Psoas muscle (tissue), 8 donors: ENCODE data around the gene SH2D3C. TPM values are rescaled to one million over a fixed set of nuclear protein-coding genes. Genes with fewer than 3 reads are reported as not detected.

ENCODE experiments used
- ATAC-seq, 4 donors: fragments of 200-7000 bp; cut with Tn5 transposase; one replicate each; pipeline ENCODE4 v1.9.1; 2020; ENCODE audit warnings: moderate library complexity in 3 of 4, mild to moderate bottlenecking in 2 of 4
- DNase-seq, 2 donors: peaks; one replicate each; pipeline ENCODE4 v3.0.0-alpha.2; 2020
- H3K27ac ChIP-seq: fragments of 200-600 bp; one replicate; pipeline ENCODE4 v1.8.0; 2022
- H3K27me3 ChIP-seq, 3 donors: fragments of 200-600 bp in 1 of 3; one replicate each; pipeline versions ENCODE4 v1.6.1 to v1.8.0; 2013 to 2022; ENCODE audit warnings: low read length in 2 of 3, mild to moderate bottlenecking in 2 of 3, moderate library complexity in 1 of 3; ENCODE audit not compliant: insufficient read depth in 3 of 3
- H3K36me3 ChIP-seq, 2 donors: fragments of 200-600 bp in 1 of 2; one replicate each; pipeline versions ENCODE4 v1.6.1 to v1.8.0; 2013 to 2022; ENCODE audit warnings: low read depth in 1 of 2, mild to moderate bottlenecking in 1 of 2, moderate library complexity in 1 of 2; ENCODE audit not compliant: insufficient read depth in 1 of 2
- H3K4me1 ChIP-seq: fragments of 200-600 bp; one replicate; pipeline ENCODE4 v1.8.0; 2022
- H3K4me3 ChIP-seq: fragments of 200-600 bp; one replicate; pipeline ENCODE4 v1.8.0; 2022; ENCODE audit warnings: mild to moderate bottlenecking
- H3K9me3 ChIP-seq: fragments of 200-600 bp; one replicate; pipeline ENCODE4 v1.8.0; 2022
- WGBS, 3 donors: extraction: QIAGEN DNeasy Blood & Tissue Kit; methylation state at CpG; one replicate each; pipeline versions ENCODE4 v1.1.6 to v1.1.7; 2013; 5-methylcytosine and 5-hydroxymethylcytosine counted together
- intact Hi-C, 2 donors: fragments of 100-400 bp; cut with DNase I; formaldehyde crosslinking; loops; one replicate each; pipeline versions ENCODE4 v1.11.0 to v1.14.2; 2022
- polyA plus RNA-seq, 3 donors: library from polyadenylated mRNA; stranded (reverse); fragments of 200-250 nt; gene quantifications; one replicate each; pipeline ENCODE4 v1.2.3, GENCODE V29; 2013
- total RNA-seq, 4 donors: library from RNA; stranded (reverse); fragmentation: NEBNext Ultra II Directional in 2 of 4; extraction: Animal tissue kit (Norgen Biotek cat#: 25700) in 2 of 4; gene quantifications; one replicate each; pipeline versions ENCODE4 v1.2.1 to v1.2.4, GENCODE V29; 2021 to 2023
- TF ChIP-seq, protein P1 (sequence below): fragments of 200-600 bp; IDR thresholded peaks from one replicate; pipeline ENCODE4 v1.8.0; 2022; ENCODE audit warnings: antibody characterized with exemption
- donor health status: healthy with polysubstance abuse.
- donor health status: DM: no; HTN: no; CAD: no; lungs with moderate emphysema.
- donor health status: Bipolar disorder and iron deficiency.
- donor health status: healthy.
- donor health status: DM: yes; HTN: yes; CAD: no.
- donor health status: DM: no; HTN: no; CAD: no.
- donor health status: DM: no; HTN: no; CAD: no.
- donor health status: DM: yes; HTN: yes; CAD: no.

The SH2D3C gene
- total and polyA plus RNA-seq, 7 donors, result 5.3 to 12.0 (median 10.0) TPM

DNA sequence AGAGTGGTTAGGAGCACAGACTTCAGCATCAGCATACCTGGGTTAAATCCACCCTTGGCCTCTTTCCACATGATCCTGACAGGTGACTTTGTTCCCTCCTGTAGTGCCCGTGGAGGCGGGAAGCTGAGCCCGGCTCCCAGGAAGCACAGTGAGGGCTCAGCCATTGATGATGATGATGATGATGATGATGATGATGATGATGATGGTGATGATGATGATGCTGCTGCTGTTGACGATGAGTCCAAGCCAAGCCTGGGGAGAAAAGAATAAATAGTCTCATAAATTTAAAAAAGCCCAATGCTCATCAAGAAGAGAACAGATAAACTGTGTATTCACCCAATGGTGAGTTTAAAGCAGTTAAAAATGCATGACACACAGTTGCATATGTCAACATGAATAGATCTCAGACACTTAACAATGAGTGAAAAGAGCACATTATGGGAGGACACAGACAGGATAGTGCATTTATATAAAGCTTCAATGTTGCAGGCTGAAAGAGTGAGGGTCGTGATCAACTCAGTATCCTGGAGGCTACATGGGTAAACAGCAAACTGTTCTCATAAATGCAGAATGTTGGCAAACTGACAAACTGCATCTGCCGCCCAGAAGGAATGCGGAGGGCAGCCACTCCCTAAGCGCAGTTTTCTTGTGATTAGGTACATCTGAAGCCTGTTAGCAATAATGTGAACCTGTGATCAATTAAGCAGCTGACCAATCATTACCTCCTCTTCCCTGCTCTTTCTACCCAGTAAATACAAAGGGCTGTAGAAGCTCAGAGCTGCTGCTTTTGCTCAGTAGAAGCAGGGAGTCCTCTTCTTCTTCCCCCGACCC is 83.4 kb downstream of the SH2D3C start:
- Histone ChIP-seq H3K4me1 (peaks cover 12% of the 10 kb centered on the region), H3K4me3 (no peak overlapping the region), H3K27ac (no peak overlapping the region), H3K36me3 (peaks cover 0 to 11% of the 10 kb centered on the region in 2 donors), H3K9me3 (no peaks in the 10 kb centered on the region), H3K27me3 (no peaks in the 10 kb centered on the region)
- ATAC-seq (no peak), DNase-seq (no peak)
- 46 to 69% (median 55%) methylated on average over 9 of the region's 9 CpGs for WGBS, 3 donors
- TF ChIP-seq, protein P1, sequence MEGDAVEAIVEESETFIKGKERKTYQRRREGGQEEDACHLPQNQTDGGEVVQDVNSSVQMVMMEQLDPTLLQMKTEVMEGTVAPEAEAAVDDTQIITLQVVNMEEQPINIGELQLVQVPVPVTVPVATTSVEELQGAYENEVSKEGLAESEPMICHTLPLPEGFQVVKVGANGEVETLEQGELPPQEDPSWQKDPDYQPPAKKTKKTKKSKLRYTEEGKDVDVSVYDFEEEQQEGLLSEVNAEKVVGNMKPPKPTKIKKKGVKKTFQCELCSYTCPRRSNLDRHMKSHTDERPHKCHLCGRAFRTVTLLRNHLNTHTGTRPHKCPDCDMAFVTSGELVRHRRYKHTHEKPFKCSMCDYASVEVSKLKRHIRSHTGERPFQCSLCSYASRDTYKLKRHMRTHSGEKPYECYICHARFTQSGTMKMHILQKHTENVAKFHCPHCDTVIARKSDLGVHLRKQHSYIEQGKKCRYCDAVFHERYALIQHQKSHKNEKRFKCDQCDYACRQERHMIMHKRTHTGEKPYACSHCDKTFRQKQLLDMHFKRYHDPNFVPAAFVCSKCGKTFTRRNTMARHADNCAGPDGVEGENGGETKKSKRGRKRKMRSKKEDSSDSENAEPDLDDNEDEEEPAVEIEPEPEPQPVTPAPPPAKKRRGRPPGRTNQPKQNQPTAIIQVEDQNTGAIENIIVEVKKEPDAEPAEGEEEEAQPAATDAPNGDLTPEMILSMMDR, result no peak
- intact Hi-C loops, result no loop called here

DNA sequence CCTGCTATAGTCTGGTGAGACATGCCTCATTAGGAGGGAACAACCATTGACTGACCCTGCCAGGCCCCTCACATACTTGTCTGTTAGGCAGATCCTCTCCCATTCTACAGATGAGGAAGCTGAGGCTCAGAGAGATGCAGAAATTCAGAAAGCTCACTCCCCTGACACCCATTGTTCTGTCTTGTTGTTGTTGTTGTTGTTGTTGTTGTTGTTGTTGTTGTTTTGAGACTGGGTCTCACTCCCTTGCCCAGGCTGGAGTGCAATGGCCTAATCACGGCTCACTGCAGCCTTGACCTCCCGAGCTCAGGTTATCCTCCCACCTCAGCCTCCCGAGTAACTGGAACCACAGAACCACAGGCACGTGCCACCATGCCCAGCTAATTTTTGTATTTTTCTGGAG is 84.8 kb downstream of the SH2D3C start:
- Histone ChIP-seq H3K9me3 (no peaks in the 10 kb centered on the region), H3K4me1 (peaks cover under 1% of the 10 kb centered on the region), H3K27me3 (no peaks in the 10 kb centered on the region), H3K36me3 (peaks cover 0 to 17% of the 10 kb centered on the region in 2 donors), H3K27ac (no peak overlapping the region), H3K4me3 (no peak overlapping the region)
- WGBS, 3 donors, result 91 to 97% (median 94%) methylated on average over 4 of the region's 4 CpGs
- DNase-seq (no peak), ATAC-seq (no peak)
- intact Hi-C loops, result no loop called here
- TF ChIP-seq, protein P1, result no peak

DNA sequence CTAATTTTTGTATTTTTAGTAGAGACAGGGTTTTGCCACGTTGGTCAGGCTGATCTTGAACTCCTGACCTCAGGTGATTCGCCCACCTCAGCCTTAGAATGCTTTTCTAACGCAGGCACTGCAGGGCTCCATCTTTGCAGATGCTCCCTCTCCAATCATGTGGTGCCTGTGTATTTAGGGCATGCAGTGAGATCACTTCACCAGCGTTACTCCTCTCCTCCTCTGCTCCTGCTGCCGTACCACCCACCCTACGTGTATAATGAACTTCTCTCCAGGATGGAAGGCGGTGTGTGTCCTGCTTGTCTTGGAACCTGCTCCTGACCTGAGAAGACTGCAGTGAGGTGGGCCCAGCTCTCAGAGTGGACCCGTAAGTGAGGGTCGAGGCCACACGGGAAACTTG is 85.3 kb downstream of the SH2D3C start:
- WGBS, 3 donors, result 82 to 94% (median 88%) methylated on average over 10 of the region's 10 CpGs
- no peak for DNase-seq
- Histone ChIP-seq H3K36me3 (peaks cover 0 to 20% of the 10 kb centered on the region in 2 donors), H3K4me3 (no peak overlapping the region), H3K9me3 (no peaks in the 10 kb centered on the region), H3K27me3 (no peaks in the 10 kb centered on the region), H3K4me1 (no peaks in the 10 kb centered on the region), H3K27ac (no peak overlapping the region)
- intact Hi-C loops, result no loop called here
- TF ChIP-seq, protein P1, result no peak
- ATAC-seq, result no peak

DNA sequence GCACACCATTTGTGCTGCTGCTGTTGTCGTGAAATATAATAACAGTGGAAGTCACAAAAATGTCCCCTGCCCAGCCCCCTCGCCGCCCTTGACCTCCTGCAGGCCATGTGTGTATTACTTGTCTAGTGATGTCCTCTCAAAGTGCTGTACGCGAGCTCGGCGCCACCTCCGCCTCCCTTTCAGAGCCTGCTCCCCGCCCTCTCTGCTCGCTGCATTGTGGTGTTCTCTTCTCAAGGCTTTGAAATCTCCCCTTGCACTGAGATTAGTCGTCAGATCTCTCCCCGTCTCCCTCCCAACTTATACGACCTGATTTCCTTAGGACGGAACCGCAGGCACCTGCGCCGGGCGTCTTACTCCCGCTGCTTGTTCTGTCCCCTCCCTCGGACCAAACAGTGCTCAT is 86.4 kb downstream of the SH2D3C start:
- Histone ChIP-seq H3K27me3 (no peaks in the 10 kb centered on the region), H3K36me3 (peaks cover 0 to 20% of the 10 kb centered on the region in 2 donors), H3K27ac (no peak overlapping the region), H3K4me1 (no peaks in the 10 kb centered on the region), H3K9me3 (no peaks in the 10 kb centered on the region), H3K4me3 (no peak overlapping the region)
- DNase-seq, result no peak
- intact Hi-C loops, result no loop called here
- no peak for ATAC-seq
- TF ChIP-seq, protein P1, result no peak
- WGBS, 3 donors, result 83 to 87% (median 87%) methylated on average over 20 of the region's 20 CpGs
